PC-3 (cell line): ENCODE data around the gene MAGI2. TPM values are rescaled to one million over a fixed set of nuclear protein-coding genes. Genes with fewer than 3 reads are reported as not detected.

Source experiments
- ATAC-seq: fragments of 200-7000 bp; cut with Tn5 transposase; 2 replicates; pipeline ENCODE4 v1.9.1; 2020; ENCODE audit warnings: mild to moderate bottlenecking, moderate library complexity
- BruUV-seq: library from RNA; stranded (reverse); fragments of 400-500 nt; replicated peaks from 2 replicates; lab custom pipeline; 2021; lab: Mats Ljungman, UMichigan
- CTCF ChIA-PET: fragments of 300-600 bp; sonication (Branson Sonifier 250); formaldehyde crosslinking; loops from one replicate; lab custom pipeline; 2022; ENCODE audit warnings: antibody characterized with exemption; lab: Charles Lee
- POLR2A ChIA-PET: fragments of 300-600 bp; sonication (Branson Sonifier 250); formaldehyde crosslinking; loops from one replicate; lab custom pipeline; 2022; ENCODE audit warnings: antibody characterized with exemption; ENCODE audit not compliant: unreplicated experiment; lab: Charles Lee
- DNase-seq: peaks from one replicate; pipeline ENCODE4 v3.0.0-alpha.2; 2015
- H2AFZ ChIP-seq: fragments of 300-600 bp; sonication (generic); 2 replicates; pipeline ENCODE4 v1.6.0; 2016; ENCODE audit warnings: antibody characterized with exemption, low read length
- H3F3A ChIP-seq: fragments of 300-600 bp; sonication (generic); one replicate; pipeline ENCODE4 v1.6.0; 2017; ENCODE audit warnings: antibody characterized with exemption, low read length, control low read depth, mild to moderate bottlenecking; ENCODE audit not compliant: unreplicated experiment
- H3K27ac ChIP-seq: fragments of 300-600 bp; sonication (generic); 2 replicates; pipeline ENCODE4 v1.5.1; 2016; ENCODE audit warnings: mild to moderate bottlenecking, low read length
- H3K27me3 ChIP-seq: fragments of 300-600 bp; sonication (generic); 2 replicates; pipeline ENCODE4 v1.6.1; 2016; ENCODE audit warnings: low read length, mixed read lengths
- H3K36me3 ChIP-seq: fragments of 300-600 bp; sonication (generic); 2 replicates; pipeline ENCODE4 v1.6.1; 2016; ENCODE audit warnings: low read depth, mixed run types, low read length, mixed read lengths
- H3K4me1 ChIP-seq: fragments of 300-600 bp; sonication (generic); 2 replicates; pipeline ENCODE4 v1.5.1; 2016; ENCODE audit warnings: low read length; ENCODE audit not compliant: insufficient read depth
- H3K4me2 ChIP-seq: fragments of 300-600 bp; sonication (generic); 2 replicates; pipeline ENCODE4 v1.6.0; 2016; ENCODE audit warnings: low read length
- H3K4me3 ChIP-seq: fragments of 300-600 bp; sonication (generic); 2 replicates; pipeline ENCODE4 v1.5.1; 2016; ENCODE audit warnings: mild to moderate bottlenecking, low read length, mixed read lengths
- H3K79me2 ChIP-seq: fragments of 300-600 bp; sonication (generic); 2 replicates; pipeline ENCODE4 v1.6.1; 2017; ENCODE audit warnings: low read length, mixed read lengths
- H3K9ac ChIP-seq: fragments of 300-600 bp; sonication (generic); 2 replicates; pipeline ENCODE4 v1.6.0; 2016; ENCODE audit warnings: mild to moderate bottlenecking, low read length
- H3K9me2 ChIP-seq: fragments of 300-600 bp; sonication (generic); replicated peaks from 2 replicates; pipeline ENCODE4 v1.6.1; 2016; ENCODE audit warnings: mixed run types, low read length, mixed read lengths
- H3K9me3 ChIP-seq: fragments of 300-600 bp; sonication (generic); 2 replicates; pipeline ENCODE4 v1.6.1; 2016; ENCODE audit warnings: low read length, mixed read lengths
- H4K20me1 ChIP-seq: fragments of 300-600 bp; sonication (generic); 2 replicates; pipeline ENCODE4 v1.6.1; 2016; ENCODE audit warnings: low read length, mixed read lengths
- EZH2 ChIP-seq: fragments of 300-600 bp; sonication (generic); IDR thresholded peaks from one replicate; pipeline ENCODE4 v1.6.1; 2017; ENCODE audit warnings: antibody characterized with exemption, mild to moderate bottlenecking, low read length; ENCODE audit not compliant: unreplicated experiment
- EZH2phosphoT487 ChIP-seq: fragments of 300-600 bp; sonication (generic); IDR thresholded peaks from 2 replicates; pipeline ENCODE4 v1.6.1; 2018; ENCODE audit warnings: mild to moderate bottlenecking, antibody characterized with exemption, low read length, borderline replicate concordance
- intact Hi-C: fragments of 100-400 bp; cut with micrococcal nuclease; formaldehyde crosslinking; loops from 2 replicates; pipeline ENCODE4 v1.9.0; 2023
- total RNA-seq: library from RNA; depleted of rRNA; stranded (reverse); fragments of >200 nt; gene quantifications from 2 replicates; pipeline ENCODE4 v1.2.3, GENCODE V29; 2014
- TF ChIP-seq, protein P1 (sequence below): fragments of 300-600 bp; sonication (generic); conservative IDR thresholded peaks from 2 replicates; pipeline ENCODE4 v1.5.1; 2017; ENCODE audit warnings: antibody characterized with exemption, low read depth, mild to moderate bottlenecking, low read length

The MAGI2 gene
- total RNA-seq, 1 experiment from 2014 or later: not detected

DNA sequence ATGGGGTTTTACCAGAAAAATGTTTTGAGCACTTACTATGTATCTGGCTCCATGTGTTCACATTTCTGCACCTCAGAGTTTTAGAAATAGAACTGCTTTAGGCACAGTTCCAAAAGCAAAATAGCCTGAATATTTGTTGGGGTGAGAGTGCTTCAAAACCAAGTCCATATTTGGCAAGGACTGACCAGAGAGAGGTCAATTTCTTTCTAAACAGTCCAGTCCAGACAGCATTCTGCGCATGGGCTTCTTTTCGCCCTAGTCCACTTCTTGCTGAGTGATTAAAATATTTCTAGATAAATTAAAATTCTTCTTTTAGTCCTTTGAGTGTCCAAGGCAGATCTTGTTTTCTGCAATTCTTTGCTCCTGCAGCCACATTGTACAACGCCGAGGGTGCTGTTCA lies 1227.9 kb downstream of the MAGI2 start:
- TF ChIP-seq EZH2phosphoT487 (no peak), EZH2 (no peak)
- TF ChIP-seq, protein P1, sequence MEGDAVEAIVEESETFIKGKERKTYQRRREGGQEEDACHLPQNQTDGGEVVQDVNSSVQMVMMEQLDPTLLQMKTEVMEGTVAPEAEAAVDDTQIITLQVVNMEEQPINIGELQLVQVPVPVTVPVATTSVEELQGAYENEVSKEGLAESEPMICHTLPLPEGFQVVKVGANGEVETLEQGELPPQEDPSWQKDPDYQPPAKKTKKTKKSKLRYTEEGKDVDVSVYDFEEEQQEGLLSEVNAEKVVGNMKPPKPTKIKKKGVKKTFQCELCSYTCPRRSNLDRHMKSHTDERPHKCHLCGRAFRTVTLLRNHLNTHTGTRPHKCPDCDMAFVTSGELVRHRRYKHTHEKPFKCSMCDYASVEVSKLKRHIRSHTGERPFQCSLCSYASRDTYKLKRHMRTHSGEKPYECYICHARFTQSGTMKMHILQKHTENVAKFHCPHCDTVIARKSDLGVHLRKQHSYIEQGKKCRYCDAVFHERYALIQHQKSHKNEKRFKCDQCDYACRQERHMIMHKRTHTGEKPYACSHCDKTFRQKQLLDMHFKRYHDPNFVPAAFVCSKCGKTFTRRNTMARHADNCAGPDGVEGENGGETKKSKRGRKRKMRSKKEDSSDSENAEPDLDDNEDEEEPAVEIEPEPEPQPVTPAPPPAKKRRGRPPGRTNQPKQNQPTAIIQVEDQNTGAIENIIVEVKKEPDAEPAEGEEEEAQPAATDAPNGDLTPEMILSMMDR: no peak
- ChIA-PET CTCF (no interaction called here), POLR2A (no interaction called here)
- H3K9me2 ChIP-seq: no peaks in the 10 kb centered on the region
- DNase-seq: no peak
- no peak overlapping the region for H3K27ac ChIP-seq
- intact Hi-C loops: loop anchor here (5.0 kb wide), 1 partner anchor 203 kb away; no protein-coding TSS in a partner anchor
- H3F3A ChIP-seq: no peaks in the 10 kb centered on the region
- no peaks in the 10 kb centered on the region for H3K79me2 ChIP-seq
- H3K36me3 ChIP-seq: no peaks in the 10 kb centered on the region
- no peak overlapping the region for H3K4me3 ChIP-seq
- no peak for ATAC-seq
- no peak overlapping the region for H2AFZ ChIP-seq
- no TSS peak for BruUV-seq
- no peaks in the 10 kb centered on the region for H3K4me1 ChIP-seq
- no peak overlapping the region for H3K4me2 ChIP-seq
- no peak overlapping the region for H3K9ac ChIP-seq
- H4K20me1 ChIP-seq: no peaks in the 10 kb centered on the region
- peaks cover 7% of the 10 kb centered on the region; the same call in 1 of the 2 replicates for H3K27me3 ChIP-seq
- no peaks in the 10 kb centered on the region for H3K9me3 ChIP-seq

DNA sequence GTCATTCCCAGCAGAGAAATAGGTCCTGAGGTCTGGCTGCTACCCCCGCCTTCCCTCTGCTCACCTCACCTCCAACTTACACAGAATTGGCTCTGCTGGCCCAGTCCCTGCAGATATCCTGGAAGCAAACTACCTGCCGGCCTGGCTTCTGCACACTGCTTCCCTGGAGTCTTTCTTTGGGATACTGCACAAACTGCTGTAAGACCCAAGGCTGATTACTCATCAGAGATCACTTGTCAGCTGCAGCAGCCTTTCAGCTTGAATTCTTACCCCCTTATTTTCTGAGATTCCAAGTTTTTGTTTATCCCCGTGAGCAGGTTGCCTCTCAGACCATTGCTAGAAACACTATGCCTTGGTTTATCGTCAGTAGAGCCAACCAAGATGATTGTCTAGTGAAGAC lies 1228.5 kb downstream of the MAGI2 start:
- Histone ChIP-seq H3K9ac (no peak overlapping the region), H3K4me2 (no peak overlapping the region), H3F3A (no peaks in the 10 kb centered on the region), H3K27ac (no peak overlapping the region), H3K79me2 (no peaks in the 10 kb centered on the region), H3K4me3 (no peak overlapping the region), H3K36me3 (no peaks in the 10 kb centered on the region), H4K20me1 (no peaks in the 10 kb centered on the region), H3K27me3 (peaks cover 6% of the 10 kb centered on the region; the same call in 1 of the 2 replicates), H3K4me1 (no peaks in the 10 kb centered on the region), H3K9me3 (no peaks in the 10 kb centered on the region), H3K9me2 (no peaks in the 10 kb centered on the region), H2AFZ (no peak overlapping the region)
- no TSS peak for BruUV-seq
- no peak for ATAC-seq
- TF ChIP-seq EZH2phosphoT487 (no peak), EZH2 (no peak)
- TF ChIP-seq, protein P1: no peak
- ChIA-PET CTCF (interaction anchor here (0.7 kb wide), 1 partner anchor 32 kb away, joined by 4 read pairs; no protein-coding TSS in a partner anchor), POLR2A (no interaction called here)
- intact Hi-C loops: loop anchor here (5.0 kb wide), 1 partner anchor 203 kb away; no protein-coding TSS in a partner anchor
- no peak for DNase-seq

DNA sequence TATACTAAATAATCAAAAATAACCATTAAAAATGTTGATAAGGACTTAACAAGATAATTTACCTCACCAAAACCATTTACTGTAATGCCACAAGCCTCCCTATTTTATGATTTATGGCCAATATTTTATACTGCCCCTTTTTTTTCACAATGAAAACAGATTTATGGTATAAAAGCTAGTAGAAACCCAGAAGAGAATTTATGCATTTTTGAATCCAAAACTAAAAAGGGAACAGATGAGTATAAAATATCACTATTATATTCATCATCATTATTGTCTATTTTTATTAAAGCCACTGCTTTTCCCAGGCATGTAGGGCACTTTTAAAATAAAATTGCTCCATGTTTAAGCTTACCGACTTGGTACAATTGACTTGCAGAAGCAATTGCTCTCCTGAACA lies 1229.9 kb downstream of the MAGI2 start:
- H3K4me1 ChIP-seq: no peaks in the 10 kb centered on the region
- CTCF ChIA-PET: no interaction called here

More for the DNA sequence above, 1229.9 kb downstream of the MAGI2 start:
- Histone ChIP-seq H4K20me1 (no peaks in the 10 kb centered on the region), H3K9me3 (no peaks in the 10 kb centered on the region), H3K9me2 (no peaks in the 10 kb centered on the region), H3K36me3 (no peaks in the 10 kb centered on the region), H2AFZ (no peak overlapping the region), H3K27me3 (no peaks in the 10 kb centered on the region; the same call in 1 of the 2 replicates), H3F3A (no peaks in the 10 kb centered on the region), H3K4me2 (no peak overlapping the region), H3K4me3 (no peak overlapping the region), H3K79me2 (no peaks in the 10 kb centered on the region), H3K27ac (no peak overlapping the region), H3K9ac (no peak overlapping the region)
- TF ChIP-seq EZH2 (no peak), EZH2phosphoT487 (no peak)
- TF ChIP-seq, protein P1: no peak
- DNase-seq (no peak), ATAC-seq (no peak)
- no TSS peak for BruUV-seq
- POLR2A ChIA-PET: no interaction called here
- intact Hi-C loops: no loop called here
